ENCODE results near the gene CD300E. TPM values are rescaled to one million over a fixed set of nuclear protein-coding genes. Genes with fewer than 3 reads are reported as not detected.

Gene CD300E
- total and polyA plus RNA-seq, 2 donors (not counting 3 experiments of a cell fraction or from before 2014, with no cell fraction given): not detected

- Histone ChIP-seq H3K9me3 (replicated peaks; ENCODE audit: control insufficient read depth, insufficient read depth, low read length) (no peaks in the 10 kb centered on the region), H2AFZ (ENCODE audit: low read depth, low read length) (no peak overlapping the region), H3K9me1 (replicated peaks; ENCODE audit: control insufficient read depth, extremely low read depth, insufficient read depth, low read length) (no peaks in the 10 kb centered on the region), H3K27me3 (ENCODE audit: control insufficient read depth in 2 of 2, insufficient read depth in 2 of 2, low read length in 2 of 2) (no peaks in the 10 kb centered on the region), H3K4me1 (ENCODE audit: control insufficient read depth, extremely low read depth, insufficient read depth, low read length) (no peaks in the 10 kb centered on the region), H3K9ac (replicated peaks; ENCODE audit: extremely low read depth, insufficient read depth, low read length) (no peak overlapping the region), H3K79me2 (ENCODE audit: control insufficient read depth, insufficient read depth, low read length) (no peaks in the 10 kb centered on the region), H4K20me1 (replicated peaks; ENCODE audit: control insufficient read depth, extremely low read depth, insufficient read depth, low read length) (no peaks in the 10 kb centered on the region), H3K4me3 (replicated peaks in 1 of 3; ENCODE audit: insufficient read depth in 1 of 3, low read depth in 1 of 3, low read length in 3 of 3) (no peak overlapping the region), H3K36me3 (ENCODE audit: control insufficient read depth in 2 of 2, extremely low read depth in 1 of 2, insufficient read depth in 2 of 2, low read length in 2 of 2) (no peaks in the 10 kb centered on the region), H3K27ac (ENCODE audit: insufficient read depth, low read depth, low read length) (no peak overlapping the region), H3K4me2 (ENCODE audit: insufficient read depth, low read length) (no peak overlapping the region)
- ChIA-PET POLR2A (no interaction called here), CTCF (interaction anchor here (1.5 kb wide), 1 partner anchor 13 kb away, joined by 3 read pairs; no protein-coding TSS in a partner anchor)
- FAIRE-seq (no peak), DNase-seq (ENCODE audit: low read depth, low spot score) (no peak)
- TF ChIP-seq JUN (IDR thresholded peaks at IDR 0.05; ENCODE audit: borderline replicate concordance, insufficient read depth, insufficient read length, low read depth): no peak
- TF ChIP-seq FOS (IDR thresholded peaks at IDR 0.05; ENCODE audit: borderline replicate concordance, insufficient read depth, low read length): no peak
- no peak for TF ChIP-seq MYC (IDR thresholded peaks at IDR 0.05; ENCODE audit: low read depth, low read length)
- TF ChIP-seq CTCF (IDR thresholded peaks at IDR 0.05; ENCODE audit: extremely low read depth in 1 of 2, insufficient read depth in 1 of 2, low read depth in 1 of 2, low read length in 2 of 2): no peak
- no peak for TF ChIP-seq POLR2AphosphoS5 (IDR thresholded peaks at IDR 0.05; ENCODE audit: insufficient read depth, low read depth, low read length)
- no peak for TF ChIP-seq GATA2 (IDR thresholded peaks at IDR 0.05; ENCODE audit: insufficient read depth, insufficient read length, low read depth, low read length)
- no peak for TF ChIP-seq POLR2A (IDR thresholded peaks at IDR 0.05; ENCODE audit: low read depth, low read length)
- TF ChIP-seq MAX (IDR thresholded peaks at IDR 0.05; ENCODE audit: insufficient read depth, insufficient read length): no peak
- no peak for TF ChIP-seq EZH2 (IDR thresholded peaks at IDR 0.05; ENCODE audit: borderline replicate concordance, low read depth, low read length, severe bottlenecking)
- dilution Hi-C loops (cut with MboI; ENCODE audit: extremely low pct_ligation_motif_present, low sequenced_read_pairs): no loop called here
- intact Hi-C loops (cut with micrococcal nuclease): no loop called here
- BruUV-seq (replicated peaks): no TSS peak
Measured at GRCh38 chr17:74625661-74626060, 2.1 kb upstream of the CD300E start.

Measured in endothelial cell of umbilical vein (primary cell).